HG03060 (cell line): ENCODE data around the gene SRSF12.
"Not testable (repeated sequence)": the region's sequence is repeated elsewhere in the genome, so short reads cannot be mapped to it uniquely, and the experiment has no call there.

Experiments used
- ATAC-seq: cut with Tn5 transposase; IDR thresholded peaks from one replicate; pipeline ENCODE4 v1.9.1; 2021; ENCODE audit warnings: low read depth, moderate number of reproducible peaks; ENCODE audit not compliant: unreplicated experiment

Gene SRSF12

GRCh38 chr6:89131599-89131998 is 13.7 kb upstream of the SRSF12 start:
- no peak for ATAC-seq

- ATAC-seq: not testable (repeated sequence)
Observed at GRCh38 chr6:89128256-89128671, 10.4 kb upstream of the SRSF12 start.

DNA sequence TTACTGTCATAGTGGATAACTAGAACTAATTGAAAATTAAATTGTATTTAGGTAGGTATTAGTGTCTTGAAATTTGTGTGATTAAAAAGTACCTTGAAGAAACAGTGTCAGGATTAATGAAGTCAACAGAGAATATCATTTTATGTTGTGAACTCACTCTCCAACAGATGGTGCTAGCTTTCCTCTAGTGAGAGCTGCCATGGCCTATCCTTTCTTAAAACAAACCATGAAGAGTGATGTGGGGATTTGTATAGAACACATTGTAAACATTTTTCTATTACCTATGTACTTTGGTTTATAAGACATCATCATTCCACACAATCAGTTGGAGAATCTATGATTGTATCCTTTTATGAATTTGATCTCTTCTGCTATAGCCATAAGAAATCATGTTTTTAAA is 4.8 kb upstream of the SRSF12 start:
- peak; percentile 49 for ATAC-seq

GRCh38 chr6:89121934-89122333 is 4.1 kb upstream of the SRSF12 start:
- no peak for ATAC-seq

- no peak for ATAC-seq
Observed at GRCh38 chr6:89120371-89120770, 2.5 kb upstream of the SRSF12 start.

DNA sequence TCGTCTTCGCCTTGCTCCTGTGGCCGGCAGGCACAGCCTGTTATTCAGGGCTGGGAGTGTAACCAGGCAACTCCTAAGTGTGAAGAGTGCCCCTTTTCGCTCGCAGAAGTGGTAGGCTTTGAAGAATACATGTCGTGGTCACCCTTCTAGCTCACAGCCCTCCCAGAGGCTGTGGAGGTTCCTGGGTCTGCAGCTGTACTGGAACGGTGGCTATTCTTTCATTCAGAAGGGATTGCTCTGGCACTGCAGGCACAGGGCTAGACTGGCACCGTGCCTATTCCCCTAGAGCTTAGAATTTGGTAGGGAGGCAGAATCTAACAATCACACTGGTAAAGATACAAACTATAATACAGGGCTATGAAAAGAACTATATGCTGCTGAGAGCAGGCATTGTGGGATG is 1.1 kb upstream of the SRSF12 start:
- ATAC-seq: no peak

DNA sequence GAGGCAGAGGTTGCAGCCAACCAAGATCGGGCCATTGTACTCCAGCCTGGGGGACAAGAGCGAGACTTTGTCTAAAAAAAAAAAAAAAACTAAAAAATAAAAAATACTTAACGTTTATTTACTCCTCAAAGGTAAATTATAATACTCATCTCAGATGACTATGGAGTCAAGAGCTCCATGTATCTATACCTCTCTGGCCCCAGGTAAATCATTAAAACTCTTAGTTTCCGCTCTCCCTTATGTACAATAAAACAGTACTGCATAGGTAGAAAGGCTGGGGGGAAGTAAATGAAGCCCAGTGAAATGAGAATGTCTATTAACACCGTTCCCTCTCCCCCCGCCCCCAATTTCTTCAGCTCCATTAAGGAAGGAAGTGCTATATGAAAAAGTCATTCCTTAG is 1.2 kb downstream of the SRSF12 start:
- ATAC-seq: no peak

DNA sequence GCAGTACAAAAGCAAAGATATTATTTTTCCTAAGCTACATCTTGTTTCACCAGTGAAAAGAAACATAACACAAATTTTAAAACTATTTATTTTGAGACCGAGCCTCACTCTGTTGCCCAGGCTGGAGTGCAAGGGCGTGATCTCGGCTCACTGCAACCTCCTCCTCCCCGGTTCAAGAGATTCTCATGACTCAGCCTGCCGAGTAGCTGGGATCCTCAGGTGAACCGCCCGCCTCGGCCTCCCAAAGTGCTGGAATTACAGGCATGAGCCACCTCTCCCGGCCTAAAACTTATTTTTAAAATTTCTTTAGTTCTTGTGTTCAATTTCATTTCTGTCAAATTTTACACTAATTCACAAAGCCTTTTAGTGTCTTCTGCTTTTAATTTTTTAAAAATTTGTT is 5.9 kb downstream of the SRSF12 start:
- ATAC-seq: no peak

DNA sequence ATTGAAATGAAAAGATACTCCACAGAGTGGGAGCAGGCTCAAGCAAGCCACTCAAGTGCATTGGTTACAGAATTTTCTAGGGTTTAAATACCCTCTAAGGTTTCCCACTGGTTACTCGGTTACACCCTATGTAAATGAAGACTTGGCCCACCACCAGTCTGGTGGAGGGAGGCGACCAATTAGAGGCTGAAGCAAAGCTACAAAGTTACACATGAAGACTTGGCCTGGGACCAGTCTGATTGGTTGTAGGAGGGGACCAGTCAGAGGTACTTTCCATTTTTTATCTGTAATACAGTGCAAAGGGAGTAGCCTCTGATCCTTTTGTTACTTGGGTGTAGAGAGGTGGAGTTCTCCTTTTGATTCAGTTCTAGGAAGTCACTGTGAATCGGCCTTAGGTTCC is 7.6 kb downstream of the SRSF12 start:
- no peak for ATAC-seq

- ATAC-seq: no peak
Observed at GRCh38 chr6:89100114-89100513, 17.8 kb downstream of the SRSF12 start.

DNA sequence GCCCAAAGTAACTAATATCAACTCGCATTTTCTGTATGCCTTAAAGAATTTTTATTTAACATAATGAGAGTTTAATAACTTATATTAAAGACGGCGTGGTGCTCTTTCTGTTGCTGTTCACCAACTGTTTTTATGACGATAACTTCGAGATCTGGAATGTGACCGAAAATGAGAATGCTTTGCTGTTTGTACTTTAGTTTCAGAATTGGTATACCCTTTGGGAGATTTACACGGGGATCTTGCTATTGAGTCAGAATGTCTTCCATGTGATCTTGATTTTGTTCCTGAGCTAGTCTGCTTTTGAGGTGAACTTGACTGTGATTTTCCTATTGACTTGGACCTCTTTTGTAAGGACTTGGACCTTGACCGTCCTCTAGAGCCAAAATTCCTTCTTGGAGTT is 19.4 kb downstream of the SRSF12 start:
- no peak for ATAC-seq

DNA sequence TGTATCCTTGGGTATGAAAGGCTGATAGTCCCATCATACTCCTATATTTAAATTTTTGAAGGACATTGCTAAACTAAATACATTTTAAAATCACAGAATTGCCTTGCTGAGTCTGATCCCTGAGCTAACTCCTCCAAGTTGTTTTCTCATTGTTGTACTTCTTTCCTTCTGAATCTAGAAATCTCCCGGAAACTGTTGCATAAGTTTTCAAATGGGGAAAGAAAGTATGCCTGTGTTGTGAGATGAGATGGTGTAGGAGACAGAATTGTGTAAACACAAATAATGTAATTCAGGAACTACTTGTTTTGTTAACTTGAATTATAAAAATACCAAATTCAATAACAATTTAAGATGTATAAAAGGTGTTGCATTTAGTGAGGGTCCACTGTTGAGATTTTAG is 30.0 kb downstream of the SRSF12 start:
- ATAC-seq: no peak

GRCh38 chr6:89085409-89086205 is 32.3 kb downstream of the SRSF12 start:
- no peak for ATAC-seq

DNA sequence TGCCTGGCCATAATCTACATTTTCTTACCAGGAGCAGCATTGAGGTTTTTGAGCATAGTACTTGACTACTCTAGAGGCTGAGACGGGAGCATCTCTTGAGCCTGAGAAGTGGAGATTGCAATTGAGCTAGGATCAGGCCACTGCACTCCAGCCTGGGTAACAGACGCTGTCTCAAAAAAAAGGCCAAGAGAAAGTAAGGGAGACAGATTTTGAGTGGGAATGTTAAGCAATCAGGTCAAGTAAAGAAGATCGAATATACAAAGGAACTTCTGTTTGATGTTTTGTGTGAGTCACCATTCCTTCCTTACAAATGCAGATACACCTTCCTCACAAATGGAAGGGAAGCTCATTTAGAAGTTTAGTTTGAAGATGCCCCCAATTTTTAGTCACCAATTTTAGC is 32.9 kb downstream of the SRSF12 start:
- no peak for ATAC-seq

GRCh38 chr6:89084542-89084941 is 33.3 kb downstream of the SRSF12 start:
- ATAC-seq: no peak

DNA sequence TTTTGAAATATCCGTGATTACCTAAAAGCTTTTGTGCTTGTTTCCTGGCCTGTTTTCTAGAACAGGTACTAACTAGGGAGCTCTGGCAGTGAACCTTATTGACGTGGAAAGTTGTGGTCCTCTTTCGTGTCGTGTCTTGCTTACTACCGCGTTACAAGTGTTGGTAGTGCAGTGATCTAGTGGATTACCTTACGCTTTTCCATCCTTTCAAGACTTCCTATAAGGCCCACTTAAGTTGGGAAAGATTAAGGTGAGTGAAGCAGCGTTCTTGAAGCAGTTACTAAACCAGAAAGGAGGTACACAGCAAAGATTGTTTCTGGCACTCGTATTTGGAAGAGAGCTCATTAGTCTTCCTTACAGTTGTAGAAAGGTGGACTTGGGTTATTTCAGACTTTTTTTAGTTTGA is 35.4 kb downstream of the SRSF12 start:
- no peak for ATAC-seq

DNA sequence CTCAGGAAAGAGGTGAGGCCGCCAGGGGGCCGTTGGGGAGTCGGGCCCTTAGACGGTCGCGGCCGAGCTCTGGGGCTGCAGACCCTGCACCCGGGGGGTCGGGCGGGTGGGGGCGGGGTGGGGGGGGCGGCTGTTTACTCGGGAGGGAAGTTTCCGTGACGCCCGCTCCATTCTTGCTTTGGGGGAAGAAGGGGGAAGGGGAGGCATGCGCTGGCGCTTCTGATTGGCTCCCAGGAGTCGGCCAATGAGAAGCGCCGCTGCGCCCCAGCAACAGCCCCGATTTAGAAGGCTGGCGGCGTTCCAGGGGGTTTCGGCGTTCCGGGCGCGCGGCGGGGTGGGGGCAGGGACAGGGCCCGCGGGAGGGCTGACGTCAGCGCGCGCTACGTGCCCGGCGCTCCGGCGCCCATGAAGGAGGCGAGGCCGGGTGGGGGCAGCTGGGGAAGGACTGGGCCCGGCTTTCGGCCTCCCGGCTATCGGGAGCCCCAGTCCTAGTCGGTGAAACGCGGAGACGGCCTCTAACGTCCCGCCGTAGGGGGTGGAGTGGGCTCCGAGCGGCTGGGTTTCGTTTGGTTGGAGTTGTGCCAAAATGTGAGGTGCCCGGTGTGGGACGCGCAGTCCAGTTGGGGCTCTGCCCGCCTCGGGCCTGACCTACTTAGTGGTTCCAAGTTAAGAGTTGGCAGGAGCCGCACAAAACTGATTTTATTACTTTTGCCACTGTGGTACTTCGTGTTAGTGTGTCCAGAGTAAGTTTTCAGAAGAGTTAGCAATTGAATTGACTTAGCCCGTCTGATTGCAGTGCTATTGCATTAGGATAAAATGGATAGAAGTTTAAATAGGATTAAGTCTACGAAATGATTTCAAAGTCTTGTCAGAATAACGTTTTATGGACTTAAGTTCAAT is 36.2 kb downstream of the SRSF12 start:
- no peak for ATAC-seq

GRCh38 chr6:89081129-89081422 is 36.8 kb downstream of the SRSF12 start:
- no peak for ATAC-seq

- ATAC-seq: peak; percentile 84
Observed at GRCh38 chr6:89080281-89081128, 37.4 kb downstream of the SRSF12 start, which contains the start of gene PNRC1. Gene PNRC1, plus strand, starts transcription at chr6:89080751. Its CDS starts 144 bp downstream, at chr6:89080895.

DNA sequence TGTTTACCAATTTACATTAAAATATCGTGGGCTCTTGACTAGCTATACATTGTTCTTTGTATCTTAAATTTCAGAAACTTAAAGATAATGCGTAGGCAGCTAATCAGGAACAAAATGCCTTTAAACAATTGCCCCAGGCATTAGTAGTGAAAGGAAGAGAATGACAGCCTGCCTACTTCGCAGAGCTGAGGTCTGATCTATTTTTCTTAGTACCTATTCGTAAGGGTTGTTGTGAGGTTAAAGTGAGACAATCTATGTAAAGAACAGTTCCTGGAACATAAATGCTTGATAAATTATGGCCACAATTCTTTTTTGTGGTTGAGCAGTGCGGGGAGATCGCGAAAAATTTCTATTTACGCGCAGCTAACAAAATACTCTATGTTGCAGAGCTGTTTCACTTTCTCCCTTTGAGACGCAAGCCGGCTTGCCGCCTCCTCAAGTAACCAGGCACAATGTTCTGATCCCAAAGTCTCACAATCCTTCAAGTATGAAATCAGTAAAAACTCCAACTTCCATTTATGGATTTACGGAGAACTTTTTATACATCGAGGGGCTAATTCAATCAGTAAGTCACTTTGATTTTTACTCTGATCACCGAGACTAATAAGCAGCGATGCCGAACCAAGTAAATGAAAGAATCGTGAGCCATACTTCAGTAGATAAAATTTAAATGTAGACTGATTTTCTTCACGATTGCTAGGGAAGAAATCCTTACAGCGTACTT is 38.2 kb downstream of the SRSF12 start:
- ATAC-seq: no peak
